ENCODE measurements around the gene HSPBAP1. TPM values are rescaled to one million over a fixed set of nuclear protein-coding genes. Genes with fewer than 3 reads are reported as not detected.

Gene HSPBAP1
- total and polyA plus RNA-seq, 2 donors from 2014 or later = 8.3 to 12.5 TPM

DNA sequence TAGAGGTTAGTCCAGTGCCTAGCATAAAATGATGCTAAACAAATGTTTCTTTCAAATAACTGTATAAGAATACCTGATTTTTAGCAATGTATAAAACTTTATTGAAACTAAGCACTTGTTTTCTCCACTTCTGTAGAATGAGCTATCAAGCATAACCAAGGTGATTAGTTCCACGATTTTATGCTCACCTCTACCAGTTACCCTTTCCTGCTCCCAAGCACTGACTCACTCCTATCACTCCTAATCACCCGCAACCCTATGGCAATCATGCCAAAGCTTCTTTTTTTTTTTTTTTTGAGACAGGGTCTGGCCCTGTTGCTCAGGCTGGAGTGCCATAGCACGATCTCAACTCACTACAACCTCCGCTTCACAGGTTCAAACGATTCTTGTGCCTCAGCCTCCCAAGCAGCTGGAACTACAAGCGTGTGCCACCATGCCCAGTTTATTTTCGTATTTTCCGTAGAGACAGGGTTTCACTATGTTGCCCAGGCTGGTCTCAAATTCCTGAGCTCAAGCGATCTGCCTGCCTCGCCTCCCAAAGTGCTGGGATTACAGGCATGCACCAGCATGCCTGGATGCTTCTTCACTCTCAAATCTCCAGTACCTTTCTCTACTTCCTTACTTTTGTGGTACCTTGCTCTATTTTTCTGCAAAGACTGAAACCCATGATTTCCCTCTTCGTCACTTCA, 3.9 kb downstream of the HSPBAP1 start:
- H3K9ac ChIP-seq (ENCODE audit: low read length in 3 of 3) = no peak overlapping the region
- H3K4me1 ChIP-seq (ENCODE audit: control insufficient read depth in 2 of 3, insufficient read depth in 2 of 3, low read depth in 1 of 3, low read length in 3 of 3) = peaks cover 0 to 10% (median 5%) of the 10 kb centered on the region in 3 donors
- DNase-seq (no peak), FAIRE-seq (no peak)
- no peaks in the 10 kb centered on the region for H3K9me3 ChIP-seq (ENCODE audit: control insufficient read depth in 2 of 3, insufficient read depth in 1 of 3, low read length in 3 of 3)
- intact Hi-C loops (cut with DNase I) = no loop called here
- TF ChIP-seq, protein P1, sequence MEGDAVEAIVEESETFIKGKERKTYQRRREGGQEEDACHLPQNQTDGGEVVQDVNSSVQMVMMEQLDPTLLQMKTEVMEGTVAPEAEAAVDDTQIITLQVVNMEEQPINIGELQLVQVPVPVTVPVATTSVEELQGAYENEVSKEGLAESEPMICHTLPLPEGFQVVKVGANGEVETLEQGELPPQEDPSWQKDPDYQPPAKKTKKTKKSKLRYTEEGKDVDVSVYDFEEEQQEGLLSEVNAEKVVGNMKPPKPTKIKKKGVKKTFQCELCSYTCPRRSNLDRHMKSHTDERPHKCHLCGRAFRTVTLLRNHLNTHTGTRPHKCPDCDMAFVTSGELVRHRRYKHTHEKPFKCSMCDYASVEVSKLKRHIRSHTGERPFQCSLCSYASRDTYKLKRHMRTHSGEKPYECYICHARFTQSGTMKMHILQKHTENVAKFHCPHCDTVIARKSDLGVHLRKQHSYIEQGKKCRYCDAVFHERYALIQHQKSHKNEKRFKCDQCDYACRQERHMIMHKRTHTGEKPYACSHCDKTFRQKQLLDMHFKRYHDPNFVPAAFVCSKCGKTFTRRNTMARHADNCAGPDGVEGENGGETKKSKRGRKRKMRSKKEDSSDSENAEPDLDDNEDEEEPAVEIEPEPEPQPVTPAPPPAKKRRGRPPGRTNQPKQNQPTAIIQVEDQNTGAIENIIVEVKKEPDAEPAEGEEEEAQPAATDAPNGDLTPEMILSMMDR (IDR thresholded peaks at IDR 0.05; ENCODE audit: borderline replicate concordance, extremely low read depth, insufficient read depth) = no peak
- H3K36me3 ChIP-seq (ENCODE audit: control insufficient read depth in 2 of 3, insufficient read depth in 3 of 3, low read length in 3 of 3) = no peaks in the 10 kb centered on the region
- no peaks in the 10 kb centered on the region for H3K27me3 ChIP-seq (ENCODE audit: control insufficient read depth, insufficient read depth, low read length)
- H3K4me3 ChIP-seq (ENCODE audit: low read length in 3 of 3) = no peak overlapping the region
- H3K27ac ChIP-seq (ENCODE audit: low read depth in 2 of 2, low read length in 2 of 2) = no peak overlapping the region

DNA sequence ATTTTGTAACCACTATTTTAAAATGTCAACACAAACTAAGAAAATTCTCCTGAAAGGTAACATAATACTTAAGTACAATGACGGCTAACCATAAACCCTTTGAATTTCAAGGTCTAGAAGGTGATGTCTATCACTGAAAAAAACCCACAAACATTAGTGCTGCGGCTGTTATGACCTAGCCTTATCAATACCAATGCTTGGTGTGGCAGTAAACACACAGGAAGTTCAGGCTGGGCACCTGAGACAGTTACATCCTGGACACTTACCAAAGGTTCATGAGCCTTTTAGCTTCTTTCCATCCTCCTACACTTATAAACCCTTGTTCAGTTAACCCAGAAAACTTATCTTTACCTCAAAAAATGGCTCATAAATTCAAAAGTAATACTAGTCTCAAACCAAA, 5.8 kb downstream of the HSPBAP1 start:
- Histone ChIP-seq H3K4me3 (ENCODE audit: low read length in 3 of 3) (no peak overlapping the region), H3K36me3 (ENCODE audit: control insufficient read depth in 2 of 3, insufficient read depth in 3 of 3, low read length in 3 of 3) (peaks cover 0 to 2% (median 0%) of the 10 kb centered on the region in 3 donors), H3K27ac (ENCODE audit: low read depth in 2 of 2, low read length in 2 of 2) (no peak overlapping the region), H3K9me3 (ENCODE audit: control insufficient read depth in 2 of 3, insufficient read depth in 1 of 3, low read length in 3 of 3) (no peaks in the 10 kb centered on the region), H3K9ac (ENCODE audit: low read length in 3 of 3) (no peak overlapping the region), H3K27me3 (ENCODE audit: control insufficient read depth, insufficient read depth, low read length) (no peaks in the 10 kb centered on the region), H3K4me1 (ENCODE audit: control insufficient read depth in 2 of 3, insufficient read depth in 2 of 3, low read depth in 1 of 3, low read length in 3 of 3) (peaks cover 0 to 10% (median 0%) of the 10 kb centered on the region in 3 donors)
- TF ChIP-seq, protein P1 (IDR thresholded peaks at IDR 0.05; ENCODE audit: borderline replicate concordance, extremely low read depth, insufficient read depth) = no peak
- FAIRE-seq (no peak), DNase-seq (no peak)
- intact Hi-C loops (cut with DNase I) = no loop called here

DNA sequence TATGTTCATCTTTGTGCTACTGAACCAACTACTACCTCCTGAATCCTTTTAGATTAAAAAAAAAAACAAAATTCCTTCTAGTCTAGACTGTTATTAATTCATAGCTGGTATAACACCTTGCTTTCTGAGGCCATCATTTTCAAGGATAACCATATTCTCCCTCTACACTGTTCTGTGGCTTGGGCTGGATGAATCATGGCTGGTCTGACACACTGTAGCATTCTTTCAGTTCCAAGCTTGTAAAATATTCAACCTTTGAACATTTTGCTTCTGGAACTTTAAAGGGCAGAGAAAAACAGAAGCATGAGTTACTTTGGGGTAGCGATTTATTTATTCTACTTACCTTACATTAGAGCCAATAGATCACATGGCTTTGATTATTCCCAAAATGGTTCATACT, 7.6 kb downstream of the HSPBAP1 start:
- TF ChIP-seq, protein P1 (IDR thresholded peaks at IDR 0.05; ENCODE audit: borderline replicate concordance, extremely low read depth, insufficient read depth) = no peak
- Histone ChIP-seq H3K4me3 (ENCODE audit: low read length in 3 of 3) (no peak overlapping the region), H3K9ac (ENCODE audit: low read length in 3 of 3) (no peak overlapping the region), H3K36me3 (ENCODE audit: control insufficient read depth in 2 of 3, insufficient read depth in 3 of 3, low read length in 3 of 3) (peaks cover 0 to 3% (median 0%) of the 10 kb centered on the region in 3 donors), H3K27ac (ENCODE audit: low read depth in 2 of 2, low read length in 2 of 2) (no peak overlapping the region), H3K4me1 (ENCODE audit: control insufficient read depth in 2 of 3, insufficient read depth in 2 of 3, low read depth in 1 of 3, low read length in 3 of 3) (peaks cover 0 to 10% (median 0%) of the 10 kb centered on the region in 3 donors), H3K9me3 (ENCODE audit: control insufficient read depth in 2 of 3, insufficient read depth in 1 of 3, low read length in 3 of 3) (no peaks in the 10 kb centered on the region), H3K27me3 (ENCODE audit: control insufficient read depth, insufficient read depth, low read length) (no peaks in the 10 kb centered on the region)
- intact Hi-C loops (cut with DNase I) = no loop called here
- FAIRE-seq (no peak), DNase-seq (no peak)

Data from kidney (tissue), 14 donors.